Measurements from ENCODE around the gene MAG.

DNA sequence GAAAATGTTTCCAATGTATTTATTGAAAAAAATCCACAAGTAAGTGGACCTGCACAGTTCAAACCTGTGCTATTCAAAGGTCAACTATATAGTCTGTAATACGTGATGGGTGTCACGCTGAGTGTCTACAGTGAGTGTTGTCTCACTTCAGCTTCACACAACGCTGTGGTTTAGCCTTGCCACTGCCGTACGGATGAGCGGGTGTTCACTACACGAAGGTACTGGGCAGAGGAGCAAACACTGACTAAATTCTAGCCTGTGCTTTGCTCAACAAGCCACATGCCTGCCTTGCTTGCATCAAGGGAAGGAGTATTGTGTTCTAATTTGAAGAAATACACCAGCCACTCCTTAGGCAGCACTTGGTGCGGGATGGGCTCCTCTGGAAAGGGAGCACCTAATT lies 62.9 kb downstream of the MAG start:
- TF ChIP-seq ZNF146 (tag by site-specific recombination; IDR thresholded peaks at IDR 0.05) (no peak), ZBTB7A (tag by site-specific recombination; IDR thresholded peaks at IDR 0.05; ENCODE audit: low read depth) (no peak), ZNF23 (tag by site-specific recombination; IDR thresholded peaks at IDR 0.05; ENCODE audit: borderline replicate concordance) (no peak)
- TF ChIP-seq, protein P1, sequence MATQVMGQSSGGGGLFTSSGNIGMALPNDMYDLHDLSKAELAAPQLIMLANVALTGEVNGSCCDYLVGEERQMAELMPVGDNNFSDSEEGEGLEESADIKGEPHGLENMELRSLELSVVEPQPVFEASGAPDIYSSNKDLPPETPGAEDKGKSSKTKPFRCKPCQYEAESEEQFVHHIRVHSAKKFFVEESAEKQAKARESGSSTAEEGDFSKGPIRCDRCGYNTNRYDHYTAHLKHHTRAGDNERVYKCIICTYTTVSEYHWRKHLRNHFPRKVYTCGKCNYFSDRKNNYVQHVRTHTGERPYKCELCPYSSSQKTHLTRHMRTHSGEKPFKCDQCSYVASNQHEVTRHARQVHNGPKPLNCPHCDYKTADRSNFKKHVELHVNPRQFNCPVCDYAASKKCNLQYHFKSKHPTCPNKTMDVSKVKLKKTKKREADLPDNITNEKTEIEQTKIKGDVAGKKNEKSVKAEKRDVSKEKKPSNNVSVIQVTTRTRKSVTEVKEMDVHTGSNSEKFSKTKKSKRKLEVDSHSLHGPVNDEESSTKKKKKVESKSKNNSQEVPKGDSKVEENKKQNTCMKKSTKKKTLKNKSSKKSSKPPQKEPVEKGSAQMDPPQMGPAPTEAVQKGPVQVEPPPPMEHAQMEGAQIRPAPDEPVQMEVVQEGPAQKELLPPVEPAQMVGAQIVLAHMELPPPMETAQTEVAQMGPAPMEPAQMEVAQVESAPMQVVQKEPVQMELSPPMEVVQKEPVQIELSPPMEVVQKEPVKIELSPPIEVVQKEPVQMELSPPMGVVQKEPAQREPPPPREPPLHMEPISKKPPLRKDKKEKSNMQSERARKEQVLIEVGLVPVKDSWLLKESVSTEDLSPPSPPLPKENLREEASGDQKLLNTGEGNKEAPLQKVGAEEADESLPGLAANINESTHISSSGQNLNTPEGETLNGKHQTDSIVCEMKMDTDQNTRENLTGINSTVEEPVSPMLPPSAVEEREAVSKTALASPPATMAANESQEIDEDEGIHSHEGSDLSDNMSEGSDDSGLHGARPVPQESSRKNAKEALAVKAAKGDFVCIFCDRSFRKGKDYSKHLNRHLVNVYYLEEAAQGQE (tag by site-specific recombination; IDR thresholded peaks at IDR 0.05), result no peak
- TF ChIP-seq, protein P2, sequence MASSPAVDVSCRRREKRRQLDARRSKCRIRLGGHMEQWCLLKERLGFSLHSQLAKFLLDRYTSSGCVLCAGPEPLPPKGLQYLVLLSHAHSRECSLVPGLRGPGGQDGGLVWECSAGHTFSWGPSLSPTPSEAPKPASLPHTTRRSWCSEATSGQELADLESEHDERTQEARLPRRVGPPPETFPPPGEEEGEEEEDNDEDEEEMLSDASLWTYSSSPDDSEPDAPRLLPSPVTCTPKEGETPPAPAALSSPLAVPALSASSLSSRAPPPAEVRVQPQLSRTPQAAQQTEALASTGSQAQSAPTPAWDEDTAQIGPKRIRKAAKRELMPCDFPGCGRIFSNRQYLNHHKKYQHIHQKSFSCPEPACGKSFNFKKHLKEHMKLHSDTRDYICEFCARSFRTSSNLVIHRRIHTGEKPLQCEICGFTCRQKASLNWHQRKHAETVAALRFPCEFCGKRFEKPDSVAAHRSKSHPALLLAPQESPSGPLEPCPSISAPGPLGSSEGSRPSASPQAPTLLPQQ (tag by site-specific recombination; IDR thresholded peaks at IDR 0.05), result no peak
- TF ChIP-seq, protein P3, sequence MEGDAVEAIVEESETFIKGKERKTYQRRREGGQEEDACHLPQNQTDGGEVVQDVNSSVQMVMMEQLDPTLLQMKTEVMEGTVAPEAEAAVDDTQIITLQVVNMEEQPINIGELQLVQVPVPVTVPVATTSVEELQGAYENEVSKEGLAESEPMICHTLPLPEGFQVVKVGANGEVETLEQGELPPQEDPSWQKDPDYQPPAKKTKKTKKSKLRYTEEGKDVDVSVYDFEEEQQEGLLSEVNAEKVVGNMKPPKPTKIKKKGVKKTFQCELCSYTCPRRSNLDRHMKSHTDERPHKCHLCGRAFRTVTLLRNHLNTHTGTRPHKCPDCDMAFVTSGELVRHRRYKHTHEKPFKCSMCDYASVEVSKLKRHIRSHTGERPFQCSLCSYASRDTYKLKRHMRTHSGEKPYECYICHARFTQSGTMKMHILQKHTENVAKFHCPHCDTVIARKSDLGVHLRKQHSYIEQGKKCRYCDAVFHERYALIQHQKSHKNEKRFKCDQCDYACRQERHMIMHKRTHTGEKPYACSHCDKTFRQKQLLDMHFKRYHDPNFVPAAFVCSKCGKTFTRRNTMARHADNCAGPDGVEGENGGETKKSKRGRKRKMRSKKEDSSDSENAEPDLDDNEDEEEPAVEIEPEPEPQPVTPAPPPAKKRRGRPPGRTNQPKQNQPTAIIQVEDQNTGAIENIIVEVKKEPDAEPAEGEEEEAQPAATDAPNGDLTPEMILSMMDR (tag by site-specific recombination; IDR thresholded peaks at IDR 0.05), result no peak
